Erythroblast (primary cell): ENCODE measurements around the gene GABBR2.
"Not testable (repeated sequence)": the region's sequence is repeated elsewhere in the genome, so short reads cannot be mapped to it uniquely, and the experiment has no call there.

Experiments used
- DNase-seq, 2 experiments: peaks; one replicate each; lab custom pipeline; 2025; lab: John Stamatoyannopoulos, UW
- GATA1 ChIP-seq: IDR thresholded peaks from 2 replicates; pipeline ENCODE4 v1.6.1; 2011; ENCODE audit warnings: low read depth, mild to moderate bottlenecking, control low read depth, low read length, moderate library complexity
- POLR2A ChIP-seq: IDR thresholded peaks from 2 replicates; pipeline ENCODE4 v1.6.1; 2011; ENCODE audit warnings: mild to moderate bottlenecking, low read length

GABBR2 gene

DNA sequence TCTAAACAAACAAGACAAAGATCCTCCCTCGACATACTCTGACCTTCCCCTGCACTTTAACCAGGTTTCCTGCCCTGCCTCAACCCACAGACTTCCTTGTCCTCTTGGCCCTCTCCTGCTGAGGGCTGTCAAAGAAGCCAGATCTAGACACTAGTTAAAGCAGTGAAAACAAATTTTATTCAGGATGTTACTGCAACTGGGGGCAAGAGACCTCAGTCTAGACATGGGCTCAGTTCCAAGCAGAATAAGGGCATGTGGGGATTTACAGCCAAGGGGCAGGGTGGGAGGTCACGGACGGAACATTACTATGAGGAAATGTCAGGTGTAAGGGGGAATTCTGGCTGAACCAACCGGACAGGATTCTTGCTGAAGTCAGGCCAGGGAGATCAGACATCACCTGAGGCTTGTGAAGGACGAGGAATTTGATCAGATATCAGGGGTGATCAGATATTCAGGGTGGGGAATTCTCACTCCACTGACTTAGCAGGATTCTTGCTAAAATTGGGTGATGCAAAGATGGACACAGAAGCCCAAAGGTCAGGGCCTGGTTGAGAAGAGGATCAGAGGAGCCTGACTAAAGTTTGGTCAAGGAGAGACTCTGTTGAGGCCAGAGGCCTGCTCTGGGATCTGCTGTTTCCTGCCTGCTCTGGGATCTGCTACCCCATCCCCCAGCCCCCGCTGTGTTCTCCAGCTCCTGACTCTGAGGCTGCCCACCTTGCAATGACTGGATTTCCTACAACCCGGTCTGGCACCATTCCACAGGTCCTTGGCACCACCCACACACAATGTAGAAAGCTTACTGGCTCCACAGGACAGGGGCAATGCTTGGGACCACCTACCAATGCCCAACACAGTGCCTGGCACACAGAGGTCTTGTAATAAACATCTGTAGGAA is 21.5 kb downstream of the GABBR2 start:
- TF ChIP-seq GATA1 (no peak), POLR2A (no peak)
- DNase-seq, result no peak

- DNase-seq, result not testable (repeated sequence)
These were observed 23.9 kb downstream of the GABBR2 start for GRCh38 chr9:98684816-98685215.

- peak in 1 of 2 experiments; percentile 12 for DNase-seq
- TF ChIP-seq GATA1 (no peak), POLR2A (no peak)
These were observed 30.4 kb downstream of the GABBR2 start for GRCh38 chr9:98678244-98678842.

GRCh38 chr9:98673681-98674080 is 35.1 kb downstream of the GABBR2 start:
- DNase-seq, result no peak
- TF ChIP-seq POLR2A, result no peak
- TF ChIP-seq GATA1, result no peak

- DNase-seq, result no peak
- no peak for TF ChIP-seq POLR2A
- TF ChIP-seq GATA1, result no peak
These were observed 41.6 kb downstream of the GABBR2 start for GRCh38 chr9:98667005-98667640.

GRCh38 chr9:98665501-98665900 is 43.2 kb downstream of the GABBR2 start:
- TF ChIP-seq GATA1 (no peak), POLR2A (no peak)
- DNase-seq, result no peak

GRCh38 chr9:98660541-98660940 is 48.2 kb downstream of the GABBR2 start:
- no peak for DNase-seq
- no peak for TF ChIP-seq GATA1
- no peak for TF ChIP-seq POLR2A

DNA sequence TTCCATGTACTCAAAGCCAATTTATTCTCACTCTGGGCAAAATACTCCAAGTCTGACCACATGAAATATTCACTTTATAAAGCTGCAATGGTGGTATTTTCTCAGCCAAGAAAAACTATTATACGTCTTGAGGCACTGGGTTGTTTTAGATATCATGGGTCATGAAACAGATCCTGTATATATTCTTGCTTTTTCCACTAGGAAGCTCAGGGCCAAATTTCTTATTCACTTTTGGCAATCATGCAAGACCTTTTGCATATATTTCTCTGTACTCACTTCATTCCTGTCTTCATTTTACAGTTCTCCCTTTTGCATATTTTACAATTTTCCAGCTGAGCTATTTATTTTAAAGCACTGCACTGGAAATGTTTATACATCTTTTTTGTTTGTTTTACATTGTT is 49.8 kb downstream of the GABBR2 start:
- no peak for DNase-seq
- TF ChIP-seq GATA1 (no peak), POLR2A (no peak)

DNA sequence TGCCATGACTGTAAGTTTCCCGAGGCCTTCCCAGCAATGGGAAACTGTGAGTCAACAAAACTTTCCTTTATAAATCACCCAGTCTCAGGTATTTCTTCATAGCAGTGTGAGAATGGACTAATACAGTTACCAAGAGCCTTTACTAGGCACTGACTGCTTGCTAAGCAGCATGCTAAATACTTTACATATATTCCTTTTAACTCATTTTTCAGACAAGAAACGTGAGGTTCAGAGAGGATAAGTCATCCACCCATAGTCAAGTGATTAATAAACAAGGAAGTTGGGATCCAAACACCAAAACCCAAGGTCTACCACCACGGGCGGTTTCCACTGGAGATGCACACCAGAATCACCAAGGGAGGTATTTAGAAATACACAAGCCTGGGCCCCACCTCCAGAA is 50.8 kb downstream of the GABBR2 start:
- TF ChIP-seq GATA1, result no peak
- no peak for TF ChIP-seq POLR2A
- no peak for DNase-seq

GRCh38 chr9:98656511-98656910 is 52.2 kb downstream of the GABBR2 start:
- no peak for DNase-seq
- TF ChIP-seq POLR2A (no peak), GATA1 (no peak)

- DNase-seq, result not testable (repeated sequence)
These were observed 53.3 kb downstream of the GABBR2 start for GRCh38 chr9:98655428-98655827.

DNA sequence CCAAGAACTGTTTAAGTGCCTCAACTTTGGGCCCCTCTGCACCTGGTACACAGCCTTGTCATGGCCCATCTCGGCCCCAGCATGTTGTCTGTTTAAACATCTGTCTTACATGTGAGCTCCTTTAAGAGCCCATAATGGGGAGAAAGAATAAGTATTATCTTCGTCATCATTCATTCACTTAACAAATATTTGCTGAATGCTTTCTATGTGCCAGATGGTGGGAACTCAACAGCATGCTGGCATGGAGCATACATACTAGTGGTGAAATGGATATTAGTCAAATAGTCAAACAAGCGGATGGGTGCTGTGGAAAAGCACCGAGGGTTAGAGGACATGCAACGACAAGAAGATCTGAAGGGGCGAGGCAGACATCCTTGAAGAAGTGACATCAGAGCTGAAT is 54.5 kb downstream of the GABBR2 start:
- DNase-seq, result no peak
- TF ChIP-seq POLR2A (no peak), GATA1 (no peak)

- TF ChIP-seq POLR2A, result no peak
- no peak for TF ChIP-seq GATA1
- DNase-seq, result no peak
These were observed 56.0 kb downstream of the GABBR2 start for GRCh38 chr9:98652741-98653140.

DNA sequence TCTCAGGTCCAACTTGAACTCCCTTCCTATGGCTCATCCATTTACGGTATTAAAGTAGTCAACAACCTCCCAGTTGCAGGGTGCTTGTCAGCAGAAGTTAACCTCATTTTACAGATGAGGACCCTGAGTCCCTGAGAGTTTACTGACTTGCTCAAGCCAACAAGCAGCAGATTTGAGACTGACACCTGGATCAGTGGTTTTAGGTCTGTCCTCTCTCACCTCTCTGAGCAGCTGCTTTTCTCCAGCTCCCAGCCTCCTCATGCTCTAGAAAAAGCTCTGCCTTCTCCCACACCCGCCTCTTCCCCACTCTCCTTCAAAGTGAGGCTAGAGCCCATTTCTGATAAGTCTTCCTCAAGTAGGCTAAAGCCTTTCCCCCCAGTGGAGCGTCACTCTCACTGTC is 56.4 kb downstream of the GABBR2 start:
- no peak for DNase-seq
- TF ChIP-seq GATA1, result no peak
- no peak for TF ChIP-seq POLR2A

DNA sequence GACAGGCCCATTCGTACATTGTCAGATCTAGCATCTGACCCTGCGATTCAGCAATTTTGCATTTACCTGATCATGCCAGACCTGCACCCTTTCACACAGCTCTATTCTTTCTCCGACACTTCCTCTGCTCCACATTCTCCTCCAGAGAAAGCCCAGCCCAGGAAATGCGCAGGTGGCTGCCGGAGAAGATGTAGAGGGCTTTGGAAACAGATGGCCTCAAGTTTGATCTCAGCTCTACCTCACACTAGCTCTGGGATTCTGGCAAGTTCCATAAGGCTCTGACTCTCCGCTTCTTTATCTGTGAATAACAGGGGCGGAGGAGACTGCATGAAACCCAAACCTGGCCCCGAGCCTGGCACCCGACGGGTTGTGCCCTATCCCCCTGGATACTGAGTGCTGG is 61.5 kb downstream of the GABBR2 start:
- TF ChIP-seq POLR2A (no peak), GATA1 (no peak)
- DNase-seq, result no peak
